Astrocyte (in vitro differentiated cells and primary cell): Measurements from ENCODE around the gene ZBTB17.

Experiments
- CTCF ChIP-seq: IDR thresholded peaks from 2 replicates; pipeline ENCODE4 v1.5.1; 2011; ENCODE audit warnings: low read depth, mild to moderate bottlenecking, inconsistent platforms, low read length, moderate library complexity; ENCODE audit not compliant: insufficient read depth
- EZH2 ChIP-seq: IDR thresholded peaks from 2 replicates; pipeline ENCODE4 v1.6.1; 2012; ENCODE audit warnings: mild to moderate bottlenecking, low read length, inconsistent platforms; ENCODE audit not compliant: insufficient read depth

- TF ChIP-seq CTCF (no peak), EZH2 (no peak)
Measured at GRCh38 chr1:16005597-16005996, 29.7 kb upstream of the ZBTB17 start.
